ENCODE results near the gene LCA5. TPM values are rescaled to one million over a fixed set of nuclear protein-coding genes. Genes with fewer than 3 reads are reported as not detected.
A peak's percentile ranks its signal among the peaks of the same experiment; 100 is the strongest.

LCA5 gene
- total RNA-seq, 6 donors from 2014 or later: 2.9 to 16.6 (median 5.1) TPM

- Histone ChIP-seq H3K4me3 (no peak overlapping the region), H3K27ac (no peak overlapping the region), H3K27me3 (no peaks in the 10 kb centered on the region), H3K9me3 (no peaks in the 10 kb centered on the region), H3K4me1 (peaks cover 0 to 9% (median 4%) of the 10 kb centered on the region in 4 donors), H3K36me3 (no peaks in the 10 kb centered on the region)
- 92 to 97% methylated on average over 1 of the region's 1 CpG for WGBS, 2 donors
- ATAC-seq (ENCODE audit: low FRiP score in 2 of 2) (no peak), DNase-seq (no peak)
- no peak for TF ChIP-seq POLR2A (IDR thresholded peaks at IDR 0.05)
- TF ChIP-seq EP300 (IDR thresholded peaks at IDR 0.05): no peak
- no peak for TF ChIP-seq CTCF (IDR thresholded peaks at IDR 0.05)
- TF ChIP-seq POLR2AphosphoS5 (IDR thresholded peaks at IDR 0.05): no peak
Observed at GRCh38 chr6:79574174-79574573, 36.9 kb upstream of the LCA5 start.

GRCh38 chr6:79571030-79571367 is 33.8 kb upstream of the LCA5 start:
- DNase-seq (no peak), ATAC-seq (ENCODE audit: low FRiP score in 2 of 2) (peak in 1 of 2 donors; percentile 28)
- Histone ChIP-seq H3K27me3 (no peaks in the 10 kb centered on the region), H3K27ac (no peak overlapping the region), H3K4me3 (peak overlapping the region in 3 of 4 donors; percentile 13 to 36 (median 33)), H3K9me3 (no peaks in the 10 kb centered on the region), H3K4me1 (peaks cover 0 to 9% (median 4%) of the 10 kb centered on the region in 4 donors), H3K36me3 (no peaks in the 10 kb centered on the region)
- TF ChIP-seq POLR2AphosphoS5 (IDR thresholded peaks at IDR 0.05) (no peak), EP300 (IDR thresholded peaks at IDR 0.05) (no peak), POLR2A (IDR thresholded peaks at IDR 0.05) (no peak), CTCF (IDR thresholded peaks at IDR 0.05) (no peak)
- WGBS, 2 donors: 30 to 44% methylated on average over 2 of the region's 2 CpGs

- peaks cover 0 to 9% (median 4%) of the 10 kb centered on the region in 4 donors for H3K4me1 ChIP-seq
- no peaks in the 10 kb centered on the region for H3K36me3 ChIP-seq
- H3K9me3 ChIP-seq: no peaks in the 10 kb centered on the region
- ATAC-seq (ENCODE audit: low FRiP score in 2 of 2) (peak; percentile 63 to 79), DNase-seq (no peak)
- no peak for TF ChIP-seq POLR2A (IDR thresholded peaks at IDR 0.05)
- TF ChIP-seq CTCF (IDR thresholded peaks at IDR 0.05): peak; percentile 44 to 69 (median 54)
- no peak for TF ChIP-seq POLR2AphosphoS5 (IDR thresholded peaks at IDR 0.05)
- TF ChIP-seq EP300 (IDR thresholded peaks at IDR 0.05): no peak
- peak overlapping the region in 1 of 4 donors; percentile 27 for H3K27ac ChIP-seq
- H3K27me3 ChIP-seq: no peaks in the 10 kb centered on the region
- peak overlapping the region in 3 of 4 donors; percentile 13 to 36 (median 33) for H3K4me3 ChIP-seq
- 20 to 28% methylated on average over 3 of the region's 3 CpGs for WGBS, 2 donors
Observed at GRCh38 chr6:79570129-79571029, 33.1 kb upstream of the LCA5 start.

GRCh38 chr6:79568996-79569395 is 31.8 kb upstream of the LCA5 start:
- Histone ChIP-seq H3K36me3 (no peaks in the 10 kb centered on the region), H3K27ac (no peak overlapping the region), H3K4me3 (no peak overlapping the region), H3K27me3 (no peaks in the 10 kb centered on the region), H3K9me3 (no peaks in the 10 kb centered on the region), H3K4me1 (peaks cover 0 to 9% (median 4%) of the 10 kb centered on the region in 4 donors)
- no peak for TF ChIP-seq EP300 (IDR thresholded peaks at IDR 0.05)
- no peak for TF ChIP-seq CTCF (IDR thresholded peaks at IDR 0.05)
- no peak for TF ChIP-seq POLR2A (IDR thresholded peaks at IDR 0.05)
- TF ChIP-seq POLR2AphosphoS5 (IDR thresholded peaks at IDR 0.05): no peak
- ATAC-seq (ENCODE audit: low FRiP score in 2 of 2) (no peak), DNase-seq (no peak)
- 88 to 92% methylated on average over 2 of the region's 2 CpGs for WGBS, 2 donors
